Measurements from ENCODE around the gene EXOC3L4.
"Not testable (repeated sequence)": the region's sequence is repeated elsewhere in the genome, so short reads cannot be mapped to it uniquely, and the experiment has no call there.

EXOC3L4 gene

DNA sequence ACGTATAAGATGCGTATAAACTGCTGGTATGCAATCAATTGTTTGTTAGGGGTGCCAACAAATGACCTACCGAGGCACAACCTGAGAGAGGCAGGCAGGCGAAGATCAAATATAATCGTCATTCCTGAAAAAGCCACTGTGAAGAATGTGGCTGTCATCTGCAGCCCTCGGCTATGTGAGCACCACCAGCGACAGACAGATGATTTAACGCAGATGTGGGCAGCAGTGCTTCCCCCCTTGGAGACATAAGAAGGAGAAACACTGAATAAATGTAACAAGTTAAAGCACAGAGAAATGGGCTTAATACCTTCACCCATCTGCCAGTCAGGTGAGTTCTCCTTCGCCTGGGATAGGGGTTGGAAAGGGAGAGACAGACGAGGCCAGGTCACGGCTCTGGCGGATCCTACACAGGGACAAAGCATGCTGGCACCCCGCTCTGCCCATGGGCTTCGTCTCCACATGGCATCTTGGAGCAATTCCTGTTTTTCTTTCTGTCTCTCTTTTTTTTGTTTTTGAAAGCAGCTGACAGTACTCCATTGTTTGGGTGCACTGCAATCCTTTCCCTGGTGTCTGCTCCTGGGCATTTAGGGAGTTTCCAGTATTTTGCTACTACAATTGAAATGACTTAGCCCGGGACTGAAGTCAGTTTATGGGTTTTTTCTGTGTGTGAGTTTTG, 56.9 kb downstream of the EXOC3L4 start:
- no peak for DNase-seq (ENCODE audit: low read depth)

- DNase-seq (ENCODE audit: low read depth), result peak; percentile 86
Measured at GRCh38 chr14:103155010-103155409, 60.5 kb downstream of the EXOC3L4 start.

- DNase-seq (ENCODE audit: low read depth), result not testable (repeated sequence)
Measured at GRCh38 chr14:103155416-103155815, 60.9 kb downstream of the EXOC3L4 start.

DNA sequence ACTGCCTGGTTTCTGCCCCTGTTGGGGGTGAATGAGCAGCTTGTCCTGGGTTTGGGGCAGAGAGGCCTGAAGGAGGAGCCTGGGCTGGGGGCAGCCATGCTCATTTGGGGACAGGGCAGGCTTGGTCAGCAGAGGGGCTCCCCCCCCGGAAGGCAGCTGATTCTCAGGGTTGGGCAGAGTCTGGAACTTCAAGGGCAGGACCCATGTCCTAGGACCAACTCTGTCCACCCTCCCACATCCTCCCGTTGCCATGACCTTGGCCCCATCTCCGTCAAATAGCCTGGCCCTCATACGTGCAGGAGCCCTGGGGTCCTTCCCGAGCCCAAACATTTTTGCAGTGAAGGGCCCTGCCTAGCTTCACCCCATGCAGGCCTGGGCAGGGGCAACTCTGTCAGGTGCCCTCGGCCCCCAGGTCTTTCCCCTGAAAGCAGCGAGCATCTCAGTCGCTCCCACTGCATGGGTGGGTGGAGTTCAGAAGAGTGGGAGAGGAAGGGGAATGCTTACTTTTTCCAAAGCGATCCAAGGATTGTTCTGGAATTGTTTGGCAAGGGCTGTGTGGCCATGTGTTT, 61.4 kb downstream of the EXOC3L4 start:
- DNase-seq (ENCODE audit: low read depth), result no peak

GRCh38 chr14:103156651-103157378, 62.3 kb downstream of the EXOC3L4 start:
- no peak for DNase-seq (ENCODE audit: low read depth)

- DNase-seq (ENCODE audit: low read depth), result no peak
Measured at GRCh38 chr14:103157969-103158368, 63.4 kb downstream of the EXOC3L4 start.

GRCh38 chr14:103158688-103159087, 64.2 kb downstream of the EXOC3L4 start:
- DNase-seq (ENCODE audit: low read depth), result no peak

Measured in amniotic epithelial cell (primary cell).